Renal cortex interstitium (tissue), 11 donors: ENCODE results near the gene CABP7. TPM values are rescaled to one million over a fixed set of nuclear protein-coding genes. Genes with fewer than 3 reads are reported as not detected.
"Not testable (repeated sequence)": the region's sequence is repeated elsewhere in the genome, so short reads cannot be mapped to it uniquely, and the experiment has no call there.

ENCODE experiments used
- DNase-seq, 11 donors: peaks; one replicate each; pipeline ENCODE4 v3.0.0-alpha.2; 2013; ENCODE audit warnings: low read depth in 9 of 11, low spot score in 4 of 11; ENCODE audit errors: extremely low read depth in 1 of 11
- polyA plus RNA-seq, 3 donors: library from polyadenylated mRNA; unstranded; fragments of 120-200 nt; gene quantifications; one replicate each; pipeline ENCODE4 v1.2.1, GENCODE V29; 2013; ENCODE audit not compliant: insufficient read length in 3 of 3

Gene CABP7
- polyA plus RNA-seq, 3 donors = 0.11 to 0.27 TPM; not detected in 1

DNA sequence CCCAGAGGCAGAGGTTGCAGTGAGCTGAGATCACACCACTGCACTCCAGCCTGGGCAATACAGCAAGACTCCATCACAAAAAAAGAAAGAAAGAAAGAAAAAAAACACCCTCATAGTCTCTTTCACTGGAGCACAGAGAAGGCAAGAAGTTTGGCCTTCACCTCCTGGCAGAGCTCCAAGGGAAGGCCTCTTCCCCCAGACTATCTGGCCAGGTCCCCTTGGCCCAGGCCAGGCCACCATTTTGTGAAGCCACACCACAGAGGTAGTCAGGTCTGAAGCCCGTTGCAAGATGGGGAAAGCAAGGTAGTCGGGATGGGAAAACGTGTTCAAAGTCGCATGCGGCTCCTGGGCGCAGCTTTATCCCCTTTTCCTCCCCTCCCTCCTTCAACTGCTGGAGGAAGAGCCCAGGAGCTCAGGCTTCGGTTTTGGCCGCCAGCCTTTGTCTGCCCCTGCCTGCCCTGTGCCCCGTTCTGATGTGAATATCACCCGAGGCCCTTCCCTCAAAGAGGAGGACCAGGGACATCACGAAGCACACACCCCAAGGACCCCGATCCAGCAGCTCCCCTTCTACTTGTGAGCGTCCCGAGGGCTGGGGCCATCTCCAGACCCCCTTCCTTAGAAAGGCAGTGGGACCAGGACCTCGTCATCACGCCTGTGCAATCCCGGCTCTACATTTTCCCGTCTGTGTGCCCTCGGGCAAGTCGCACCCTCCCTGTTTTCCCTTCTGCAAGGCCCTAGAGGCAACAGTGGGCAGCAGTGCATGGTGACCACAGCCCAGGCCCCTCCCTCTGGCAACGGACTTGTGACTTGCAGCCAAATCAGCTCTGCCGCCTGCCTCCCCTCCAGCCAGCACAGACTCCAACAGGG lies 17.7 kb downstream of the CABP7 start:
- DNase-seq = no peak

DNA sequence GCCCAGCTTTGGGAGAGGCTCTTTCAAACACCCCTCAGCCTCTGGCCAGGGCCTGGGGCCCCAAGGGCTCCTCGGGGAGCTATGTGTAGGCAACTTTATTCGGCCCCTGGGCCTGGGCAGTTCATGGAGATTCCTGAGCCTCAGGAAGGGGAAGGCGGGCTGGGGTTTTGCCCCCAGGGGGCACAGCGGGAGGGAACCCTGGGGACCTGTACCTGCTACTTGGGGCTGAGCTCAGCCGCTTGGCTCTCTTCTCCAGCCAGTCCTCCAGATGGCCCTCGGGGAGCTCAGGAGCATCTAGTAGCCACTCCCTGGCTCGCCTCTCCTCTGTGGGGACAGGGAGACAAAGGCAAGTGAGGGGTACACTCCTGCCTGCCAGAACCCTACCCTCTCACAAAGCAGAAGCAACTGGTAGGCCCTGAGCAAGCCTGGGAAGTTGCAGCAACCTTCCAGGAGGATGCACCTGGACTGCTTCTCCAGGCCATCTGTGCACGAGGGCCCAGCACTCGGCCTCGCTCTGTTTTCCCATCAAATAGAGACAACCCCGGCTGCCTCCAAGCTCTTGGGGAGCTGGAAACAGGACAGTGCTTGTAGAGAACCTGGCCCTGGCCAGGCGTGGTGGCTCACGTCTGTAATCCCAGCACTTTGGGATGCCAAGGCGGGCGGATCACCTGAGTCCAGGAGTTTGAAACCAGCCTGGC lies 18.5 kb downstream of the CABP7 start:
- no peak for DNase-seq

- DNase-seq = no peak
Measured at GRCh38 chr22:29739346-29739875, 19.6 kb downstream of the CABP7 start.

GRCh38 chr22:29740216-29740615 lies 20.4 kb downstream of the CABP7 start:
- no peak for DNase-seq

DNA sequence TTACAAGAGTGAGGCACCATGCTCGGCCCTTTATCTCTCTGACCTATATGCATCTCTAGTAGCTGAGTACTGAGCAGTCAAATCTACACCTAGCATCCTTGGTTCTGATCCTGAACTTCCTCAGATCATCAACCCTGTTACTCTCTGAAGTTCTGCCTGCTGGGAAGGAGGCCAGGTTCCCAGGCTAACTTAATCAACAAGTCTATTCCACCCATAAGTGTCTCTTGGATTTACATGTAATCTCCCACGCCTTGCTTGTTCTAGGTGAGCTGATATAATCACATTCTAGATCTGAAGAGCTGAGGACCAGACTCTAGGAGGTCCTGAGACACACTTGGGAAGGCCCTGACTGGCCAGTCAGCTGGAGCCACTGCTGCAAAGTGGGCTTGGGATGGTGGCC lies 22.1 kb downstream of the CABP7 start:
- no peak for DNase-seq

DNA sequence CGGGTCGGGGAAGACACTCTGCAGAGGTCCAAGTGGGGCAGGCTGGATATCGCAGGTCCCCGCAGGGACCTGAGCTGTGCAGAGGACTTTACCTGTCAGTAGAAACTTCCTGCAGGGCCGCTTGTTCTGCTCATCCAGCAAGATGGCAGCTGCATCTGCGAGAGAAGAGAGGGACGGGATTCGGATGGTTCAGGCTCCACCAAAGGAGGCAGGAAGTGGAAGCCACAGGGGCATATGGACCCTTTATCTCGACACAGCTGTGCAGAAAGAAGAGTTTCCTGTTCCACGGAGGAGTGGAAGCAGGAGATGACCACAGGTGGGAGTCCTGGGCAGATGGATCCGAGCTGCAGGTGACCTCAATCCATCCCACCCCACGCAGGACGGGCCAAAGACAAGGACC lies 22.5 kb downstream of the CABP7 start:
- no peak for DNase-seq

DNA sequence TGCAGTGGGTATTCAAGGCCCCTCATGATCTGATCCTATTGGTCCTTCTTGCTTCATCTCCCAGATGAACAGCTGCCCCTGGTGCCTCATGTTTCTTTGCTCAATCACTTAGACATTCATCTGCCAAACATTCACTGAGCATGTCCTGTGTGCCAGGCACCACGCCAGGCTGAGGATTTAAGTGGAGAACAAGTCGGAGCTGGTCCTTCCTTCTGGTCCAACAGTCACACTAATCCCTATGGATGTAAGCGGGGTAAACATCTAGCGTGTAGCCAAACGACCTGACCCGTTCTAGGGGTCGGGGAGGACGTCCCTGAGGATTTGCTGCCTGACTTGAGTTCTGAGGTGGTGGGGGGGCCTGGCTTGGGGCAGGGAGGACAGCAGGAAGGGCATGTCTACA lies 25.1 kb downstream of the CABP7 start:
- DNase-seq = no peak

DNA sequence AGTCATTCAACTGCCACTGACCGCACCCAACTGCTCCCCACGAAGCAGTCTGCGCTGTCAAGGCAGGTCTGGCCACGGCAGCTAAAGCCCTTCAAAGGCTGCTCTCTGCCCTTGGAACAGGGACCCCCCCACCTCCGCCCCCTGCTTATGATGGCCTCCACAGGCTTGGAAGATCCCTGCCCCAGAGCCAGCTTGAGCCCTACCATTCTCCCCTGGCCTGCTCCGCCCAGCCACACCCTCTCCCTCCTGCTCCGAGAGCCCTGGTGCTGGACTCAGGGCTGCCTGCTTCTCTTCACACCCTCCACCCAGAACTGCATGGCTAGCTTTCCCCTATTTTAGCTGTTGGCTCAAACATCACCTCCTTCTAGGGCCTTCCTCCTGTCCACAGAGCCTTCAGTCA lies 28.0 kb downstream of the CABP7 start:
- no peak for DNase-seq

DNA sequence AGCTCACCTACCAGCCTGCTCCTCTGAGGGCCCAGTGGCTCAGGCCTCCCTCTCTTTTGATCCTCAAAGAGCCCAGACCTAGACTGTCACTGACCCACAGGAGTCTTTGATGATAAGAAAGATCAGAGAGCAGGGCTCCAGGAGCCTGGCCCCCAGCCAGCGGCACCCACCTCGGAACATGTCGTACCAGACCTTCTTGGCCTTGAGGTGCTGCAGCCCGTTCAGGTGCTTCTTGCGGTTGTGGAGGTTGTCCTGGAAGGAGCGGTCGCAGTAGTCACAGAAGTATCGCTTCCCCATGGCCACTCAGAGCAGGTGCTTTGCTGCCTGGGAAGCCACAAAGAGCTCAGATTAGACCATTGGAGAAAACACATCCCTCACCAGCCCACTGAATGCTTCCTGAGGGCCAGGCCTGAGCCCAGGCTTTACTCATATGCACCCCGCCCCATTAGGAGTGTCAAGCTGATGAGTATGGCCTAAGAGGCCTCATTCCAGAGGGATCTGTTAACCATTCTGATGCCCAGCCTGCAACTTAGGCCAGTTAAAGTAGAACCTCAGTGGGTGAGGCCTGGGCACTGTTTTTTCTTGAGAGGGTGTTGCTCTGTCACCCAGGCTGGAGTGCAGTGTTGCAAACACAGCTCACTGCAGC lies 28.6 kb downstream of the CABP7 start:
- DNase-seq = no peak

DNA sequence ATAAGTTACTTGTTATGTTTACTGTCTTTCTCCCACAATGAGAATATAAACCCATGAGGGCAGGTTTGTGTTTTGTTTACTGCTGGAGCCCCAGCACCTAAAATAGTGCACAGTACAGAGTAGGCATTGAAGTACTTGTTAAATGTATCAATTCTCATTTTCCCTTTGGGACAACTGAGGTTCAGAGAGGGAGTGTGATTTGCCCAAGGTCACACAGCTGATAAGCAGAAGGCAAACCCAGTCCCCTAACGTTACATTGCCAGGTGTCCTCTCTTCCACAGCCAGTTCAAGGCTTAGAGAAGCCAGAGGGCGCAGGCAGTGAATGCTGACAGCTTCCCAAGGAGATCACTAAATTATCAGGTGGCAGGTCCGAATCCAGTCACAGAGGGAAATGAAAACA lies 30.2 kb downstream of the CABP7 start:
- DNase-seq = no peak

GRCh38 chr22:29750559-29751538 lies 31.0 kb downstream of the CABP7 start:
- no peak for DNase-seq

GRCh38 chr22:29751669-29752068 lies 31.9 kb downstream of the CABP7 start:
- no peak for DNase-seq

- DNase-seq = no peak
Measured at GRCh38 chr22:29753808-29754657, 34.2 kb downstream of the CABP7 start.

- DNase-seq = not testable (repeated sequence)
Measured at GRCh38 chr22:29754658-29755395, 35.0 kb downstream of the CABP7 start.

- no peak for DNase-seq
Measured at GRCh38 chr22:29755889-29756288, 36.1 kb downstream of the CABP7 start.

GRCh38 chr22:29756341-29756740 lies 36.5 kb downstream of the CABP7 start:
- no peak for DNase-seq

GRCh38 chr22:29757096-29757495 lies 37.3 kb downstream of the CABP7 start:
- DNase-seq = no peak
